GM12892 (cell line): ENCODE results near the gene DNAH2.

Source experiments
- POLR2A ChIP-seq: IDR thresholded peaks from 2 replicates; pipeline ENCODE4 v1.6.1; 2011; ENCODE audit warnings: low read depth, low read length, control low read depth
- POLR2AphosphoS5 ChIP-seq: IDR thresholded peaks from 2 replicates; pipeline ENCODE4 v1.6.1; 2011; ENCODE audit warnings: low read depth, low read length, control low read depth
- TAF1 ChIP-seq: IDR thresholded peaks from 2 replicates; pipeline ENCODE4 v1.6.1; 2011; ENCODE audit warnings: low read depth, mild to moderate bottlenecking, control low read depth, low read length, borderline replicate concordance

DNA sequence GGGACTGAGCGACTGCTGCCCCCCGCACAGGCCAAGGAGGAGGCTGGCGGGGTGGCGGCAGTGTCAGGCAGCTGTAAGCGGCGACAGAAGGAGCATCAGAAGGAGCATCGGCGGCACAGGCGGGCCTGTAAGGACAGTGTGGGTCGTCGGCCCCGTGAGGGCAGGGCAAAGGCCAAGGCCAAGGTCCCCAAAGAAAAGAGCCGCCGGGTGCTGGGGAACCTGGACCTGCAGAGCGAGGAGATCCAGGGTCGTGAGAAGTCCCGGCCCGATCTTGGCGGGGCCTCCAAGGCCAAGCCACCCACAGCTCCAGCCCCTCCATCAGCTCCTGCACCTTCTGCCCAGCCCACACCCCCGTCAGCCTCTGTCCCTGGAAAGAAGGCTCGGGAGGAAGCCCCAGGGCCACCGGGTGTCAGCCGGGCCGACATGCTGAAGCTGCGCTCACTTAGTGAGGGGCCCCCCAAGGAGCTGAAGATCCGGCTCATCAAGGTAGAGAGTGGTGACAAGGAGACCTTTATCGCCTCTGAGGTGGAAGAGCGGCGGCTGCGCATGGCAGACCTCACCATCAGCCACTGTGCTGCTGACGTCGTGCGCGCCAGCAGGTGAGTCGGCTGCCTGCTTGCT is 131.7 kb downstream of the DNAH2 start:
- TF ChIP-seq POLR2A (no peak), POLR2AphosphoS5 (no peak), TAF1 (no peak)
